Fibroblast of skin of scalp (primary cell): ENCODE results near the gene MACO1.
A peak's percentile ranks its signal among the peaks of the same experiment; 100 is the strongest.
"Not testable (repeated sequence)": the region's sequence is repeated elsewhere in the genome, so short reads cannot be mapped to it uniquely, and the experiment has no call there.

ENCODE experiments used
- DNase-seq: peaks from one replicate; pipeline ENCODE4 v3.0.0-alpha.2; 2013

The MACO1 gene

DNA sequence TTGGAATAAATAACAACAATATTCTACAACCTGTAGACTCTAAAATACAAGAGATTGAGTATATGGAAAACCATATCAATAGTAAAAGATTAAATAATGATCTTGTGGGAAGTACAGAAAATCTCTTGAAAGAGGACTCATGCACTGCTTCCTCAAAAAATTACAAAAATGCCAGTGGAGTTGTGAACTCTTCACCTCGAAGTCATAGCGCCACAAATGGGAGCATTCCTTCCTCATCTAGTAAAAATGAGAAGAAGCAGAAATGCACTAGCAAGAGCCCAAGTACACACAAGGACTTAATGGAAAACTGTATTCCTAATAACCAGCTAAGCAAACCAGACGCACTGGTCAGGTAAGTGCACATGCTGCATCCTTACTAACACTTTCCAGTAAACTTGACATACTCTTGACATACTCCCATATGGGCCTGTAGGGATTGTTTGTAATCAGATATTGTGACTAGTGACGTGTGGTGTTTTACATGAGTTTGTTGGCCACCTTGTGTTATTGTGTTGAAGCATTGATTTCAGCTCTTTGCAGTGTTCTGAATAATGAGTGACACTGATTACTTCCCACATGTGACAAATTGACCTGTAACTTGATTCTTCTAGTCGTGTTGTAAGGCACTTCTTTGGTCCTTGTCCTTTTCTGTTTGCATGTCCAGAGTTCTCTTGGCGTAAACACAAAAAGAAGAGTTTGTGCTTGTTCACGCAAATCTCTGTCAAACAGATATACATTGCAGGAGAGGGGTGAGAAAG lies 28.0 kb downstream of the MACO1 start:
- DNase-seq: peak; percentile 56

DNA sequence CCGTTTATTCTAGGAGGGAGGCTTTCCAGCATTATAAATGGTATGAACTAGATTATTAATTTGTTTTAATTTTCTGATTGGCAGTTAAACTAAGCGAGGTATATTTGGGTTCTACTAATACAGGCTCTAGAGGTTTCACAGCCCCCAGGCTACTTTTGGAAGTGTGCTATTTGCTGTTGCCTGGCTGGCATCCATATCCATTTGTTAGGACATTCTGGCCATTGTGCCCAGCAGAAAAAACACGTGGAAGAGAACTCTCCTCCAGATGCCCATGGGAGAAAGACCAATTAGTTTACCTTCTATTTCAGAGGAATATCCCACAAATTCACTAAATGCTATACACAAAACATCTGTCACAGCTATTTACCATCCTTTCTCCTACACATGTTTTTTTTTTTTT lies 29.3 kb downstream of the MACO1 start:
- DNase-seq: no peak

DNA sequence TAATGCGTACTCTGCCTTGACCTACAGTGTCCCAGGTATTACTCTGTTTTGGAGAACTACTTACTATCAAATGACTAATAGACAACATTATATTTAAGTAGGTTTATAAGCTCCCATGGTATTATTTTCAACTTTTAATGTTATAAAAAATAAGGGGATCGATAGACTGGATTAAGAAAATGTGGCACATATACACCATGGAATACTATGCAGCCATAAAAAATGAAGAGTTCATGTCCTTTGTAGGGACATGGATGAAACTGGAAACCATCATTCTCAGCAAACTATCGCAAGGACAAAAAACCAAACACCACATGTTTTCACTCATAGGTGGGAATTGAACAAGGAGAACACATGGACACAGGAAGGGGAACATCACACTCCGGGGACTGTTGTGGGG lies 30.1 kb downstream of the MACO1 start:
- not testable (repeated sequence) for DNase-seq

DNA sequence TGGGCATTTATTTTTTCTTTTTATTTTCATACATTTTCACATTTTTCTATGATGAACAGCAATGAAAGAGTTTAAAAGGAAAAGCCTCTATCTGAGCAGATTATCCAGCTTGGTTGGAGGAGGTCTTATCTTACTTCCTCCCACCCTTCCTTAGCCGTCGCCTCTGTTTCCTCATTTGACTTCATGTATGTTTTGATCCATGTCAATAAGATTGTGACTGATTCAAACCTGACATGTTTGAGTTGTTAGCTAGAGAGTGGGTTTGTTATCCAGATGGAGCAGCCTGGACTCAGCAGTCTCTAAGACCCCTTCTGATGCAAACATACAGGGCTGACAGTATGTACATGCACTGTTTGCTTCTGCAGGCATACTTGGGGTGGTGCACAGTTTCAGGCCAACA lies 31.2 kb downstream of the MACO1 start:
- DNase-seq: no peak

DNA sequence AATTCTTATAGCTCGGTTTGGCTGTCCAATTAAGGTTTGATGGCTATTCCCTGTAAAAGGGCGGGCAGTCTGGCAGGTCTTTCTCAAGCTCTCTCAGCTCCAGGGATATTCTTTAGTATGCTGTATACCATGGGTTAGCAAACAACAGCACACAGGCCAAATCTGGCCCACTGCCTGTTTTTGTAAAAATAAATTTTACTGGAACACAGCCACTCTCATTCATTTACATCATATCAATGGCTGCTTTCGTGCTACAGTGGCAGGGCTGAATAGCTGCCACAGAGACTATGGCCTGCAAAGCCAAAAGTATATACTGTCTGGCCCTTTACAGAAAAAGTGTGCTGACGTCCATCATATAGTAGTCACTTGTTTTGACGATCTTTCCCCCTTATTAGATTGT lies 32.0 kb downstream of the MACO1 start:
- no peak for DNase-seq

DNA sequence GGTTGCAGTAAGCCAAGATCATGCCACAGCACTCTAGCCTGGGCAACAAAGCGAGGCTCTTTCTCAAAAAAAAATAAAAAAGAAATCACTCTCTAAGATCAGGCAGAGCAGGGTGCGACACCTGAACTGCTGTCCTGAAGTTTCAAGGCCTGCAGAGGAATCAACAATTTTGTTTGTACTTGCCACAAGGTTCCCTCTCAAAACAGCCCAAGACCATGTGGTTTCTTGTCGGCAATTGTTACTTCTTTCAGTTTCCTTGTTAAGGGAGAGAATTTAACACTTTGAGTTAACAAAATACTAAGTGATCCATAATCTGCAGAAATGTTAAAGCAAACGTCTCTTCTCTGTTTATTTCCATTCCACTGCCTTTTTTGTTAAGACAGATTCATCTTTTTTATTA lies 36.5 kb downstream of the MACO1 start:
- no peak for DNase-seq

DNA sequence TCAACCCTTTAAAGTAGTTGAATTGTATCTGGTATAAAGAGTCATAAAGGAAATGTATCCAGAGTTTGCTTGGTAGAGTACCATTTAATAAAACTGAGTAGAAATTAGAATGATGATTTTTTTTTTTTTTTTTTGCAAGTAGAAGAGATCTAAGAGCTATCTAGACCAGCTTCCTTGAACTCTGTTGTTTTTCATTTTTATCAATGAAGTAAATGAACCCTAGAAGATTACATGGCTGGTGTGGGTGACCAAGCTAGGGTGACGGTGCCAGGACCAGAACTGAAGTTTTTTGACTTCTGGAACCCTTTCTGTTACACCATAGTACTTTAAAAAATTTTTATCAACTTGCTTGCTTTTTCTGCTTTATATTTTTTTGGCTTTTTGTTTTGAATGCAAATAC lies 36.9 kb downstream of the MACO1 start:
- DNase-seq: no peak

DNA sequence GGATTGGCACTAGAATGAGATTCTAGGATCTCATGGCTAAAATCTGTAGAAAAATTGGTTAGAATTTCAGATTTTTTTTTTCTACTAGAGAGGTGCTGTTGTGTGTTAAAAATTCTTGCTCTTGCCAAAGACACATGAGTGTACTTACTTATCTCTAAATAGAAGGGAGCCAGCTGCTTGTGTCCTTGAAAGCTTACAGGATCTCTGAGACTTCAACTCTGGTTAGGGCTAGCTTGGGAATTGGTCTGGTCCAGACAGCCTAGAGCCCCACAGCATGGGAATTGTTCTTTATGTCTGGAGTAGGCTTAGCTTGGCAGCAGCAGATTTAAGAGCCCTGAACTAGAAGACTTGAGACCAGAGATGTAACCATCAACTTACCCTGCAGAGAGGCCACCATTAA lies 37.3 kb downstream of the MACO1 start:
- no peak for DNase-seq

DNA sequence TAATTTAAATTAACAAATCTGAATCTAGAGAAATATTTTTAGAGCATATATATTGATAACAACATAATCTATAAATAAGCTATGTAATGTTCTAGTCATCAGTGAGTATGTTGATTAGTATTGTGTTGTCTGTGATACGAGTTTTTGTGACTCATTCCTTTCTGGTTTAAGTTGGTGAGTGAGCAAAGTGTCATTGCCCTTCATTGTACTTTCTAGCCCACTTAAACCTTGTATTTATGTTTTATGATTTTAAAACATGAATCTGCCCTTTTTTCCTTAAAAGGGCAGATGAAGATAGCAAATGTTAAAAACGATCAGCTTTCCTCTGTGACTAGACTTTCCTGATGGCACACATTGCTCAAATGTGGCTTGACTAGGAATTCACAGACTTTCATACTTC lies 38.5 kb downstream of the MACO1 start:
- peak; percentile 40 for DNase-seq

DNA sequence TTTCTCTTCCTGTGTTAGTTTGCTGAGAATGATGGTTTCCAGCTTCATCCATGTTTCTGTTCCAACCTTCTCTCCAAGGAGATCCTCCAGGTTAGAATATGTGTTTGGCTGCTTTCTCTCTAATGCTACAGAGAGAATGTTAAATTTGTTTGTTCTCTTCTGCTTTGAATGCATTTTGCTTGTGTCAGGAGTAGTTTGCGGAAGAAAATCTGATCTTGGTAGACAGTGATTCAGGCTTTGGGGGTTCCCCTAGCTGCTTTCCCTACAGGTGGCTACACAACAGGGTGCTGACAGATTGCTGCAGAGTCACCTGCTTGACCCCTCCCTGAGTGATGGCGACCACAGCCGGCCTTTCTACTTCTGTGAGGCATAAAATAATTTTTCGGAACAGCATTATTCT lies 41.8 kb downstream of the MACO1 start:
- no peak for DNase-seq

DNA sequence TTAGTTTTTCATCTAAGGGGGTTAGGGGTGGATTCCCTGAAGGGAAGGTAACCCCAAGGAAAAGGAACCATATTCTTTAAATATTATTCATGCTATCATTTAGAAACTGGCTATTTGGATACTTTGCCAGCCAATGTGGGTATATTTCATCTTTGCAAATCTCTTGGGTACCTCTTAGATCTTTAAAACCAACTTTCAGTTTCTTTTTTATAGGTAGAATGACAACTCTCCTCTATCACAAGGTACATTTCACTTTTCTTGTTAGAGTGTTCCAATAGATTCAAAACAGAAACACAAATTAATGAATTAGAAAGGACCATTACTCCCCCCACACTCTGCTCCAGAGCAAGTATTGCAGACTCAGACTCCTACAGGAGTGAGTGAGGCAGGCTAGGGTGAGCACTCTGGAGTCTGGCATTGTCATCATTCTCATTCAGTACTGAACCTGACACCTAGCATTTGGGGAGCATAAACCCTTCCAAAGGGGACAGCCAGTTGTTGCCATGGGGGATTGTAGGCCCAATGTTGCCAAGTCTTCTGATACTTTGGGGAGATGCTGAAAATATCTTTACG lies 43.0 kb downstream of the MACO1 start:
- DNase-seq: no peak

DNA sequence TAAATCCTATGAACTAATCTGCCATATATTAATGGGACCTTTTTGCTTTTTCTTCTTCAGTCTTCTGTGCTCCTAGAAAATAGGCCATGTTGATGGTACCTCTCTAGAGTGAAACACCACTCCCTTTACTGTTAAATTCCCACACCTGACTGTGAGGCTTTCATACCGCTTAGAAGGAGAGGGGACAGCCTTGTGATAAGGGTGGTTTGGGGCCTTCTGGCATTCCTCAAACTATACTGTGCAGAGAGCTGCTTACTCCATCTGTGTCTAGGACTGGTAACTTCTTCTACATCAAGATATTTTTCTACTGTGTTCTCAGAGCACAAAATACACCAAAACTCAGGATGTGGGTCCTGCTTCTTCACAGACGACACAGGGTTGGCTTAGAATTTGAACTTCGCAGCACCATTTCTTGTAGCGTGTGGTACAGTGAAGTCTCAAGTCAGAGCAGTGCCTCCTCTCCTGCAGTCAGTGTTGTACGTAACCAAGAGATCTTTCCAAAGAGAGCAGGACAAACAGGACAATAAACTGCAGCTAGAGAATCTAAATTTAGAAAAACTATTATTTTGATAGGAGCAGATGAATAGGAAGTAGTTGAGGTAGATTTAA lies 43.8 kb downstream of the MACO1 start:
- no peak for DNase-seq

DNA sequence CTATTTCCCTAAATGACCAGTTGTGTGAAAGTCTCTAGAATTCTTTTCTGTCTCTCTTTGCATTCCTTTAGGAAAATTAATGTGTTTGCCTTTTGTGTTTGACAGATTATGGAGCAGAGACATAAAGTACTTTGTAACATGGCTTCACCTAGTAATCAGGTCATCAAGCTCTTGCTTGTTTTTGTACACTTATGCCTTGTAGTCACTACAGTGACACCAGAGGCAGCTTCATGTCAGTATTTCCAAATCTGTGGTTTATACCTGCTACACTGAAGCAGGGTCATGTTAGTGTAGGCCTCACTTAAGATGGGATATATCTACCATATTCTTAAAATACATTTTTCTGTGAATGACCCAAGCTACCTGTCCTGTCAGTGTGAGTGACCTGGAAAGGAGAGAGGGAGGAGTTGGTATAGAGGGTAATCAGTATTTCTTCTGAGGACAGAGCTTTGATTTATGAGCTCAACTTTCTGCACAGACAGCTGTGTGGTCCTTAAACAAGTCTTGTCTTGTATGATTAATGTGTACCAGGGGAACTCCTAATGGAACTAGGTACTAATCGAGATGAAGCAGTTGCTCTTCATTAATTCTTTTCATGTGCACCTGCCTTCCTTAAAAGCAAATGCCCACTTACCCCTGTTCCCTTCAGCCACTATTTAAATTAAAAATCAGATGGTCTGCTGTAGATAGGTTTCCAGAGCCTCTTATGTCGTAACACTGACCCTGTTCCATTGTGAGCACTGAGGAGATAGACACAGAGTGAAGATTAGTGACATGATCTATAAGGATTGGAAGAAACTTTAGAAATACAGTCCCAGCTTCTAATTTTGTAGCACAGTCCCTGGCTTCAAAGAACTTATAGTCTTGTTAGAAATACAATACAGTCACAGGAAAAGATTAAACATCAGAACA lies 45.7 kb downstream of the MACO1 start:
- DNase-seq: no peak

DNA sequence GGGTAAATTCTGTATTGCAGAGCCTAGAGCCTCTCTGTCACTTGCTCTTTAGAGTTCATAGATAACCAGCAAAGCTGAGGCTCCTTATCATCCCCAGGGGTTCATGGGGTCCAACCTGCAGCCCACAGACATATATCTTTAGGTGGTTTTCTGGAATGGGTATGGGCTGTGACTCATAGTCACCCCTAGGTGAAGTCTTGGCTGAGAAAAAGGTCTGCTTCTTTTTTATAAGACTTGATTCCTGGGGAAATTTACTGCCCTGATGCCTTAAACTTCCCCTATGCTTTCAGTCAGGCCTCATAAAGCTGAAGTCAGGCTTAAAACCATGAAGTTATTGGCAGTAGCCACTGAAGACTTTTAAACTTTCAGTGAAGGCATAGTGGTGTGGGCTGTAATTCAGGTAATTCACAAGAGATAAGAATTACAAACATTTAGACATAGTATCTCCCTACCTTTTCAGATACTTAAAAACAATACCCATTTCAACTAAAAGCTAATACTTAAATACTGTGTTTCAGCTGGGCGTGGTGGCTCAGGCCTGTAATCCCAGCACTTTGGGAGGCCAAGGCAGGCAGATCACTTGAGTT lies 46.8 kb downstream of the MACO1 start:
- no peak for DNase-seq

DNA sequence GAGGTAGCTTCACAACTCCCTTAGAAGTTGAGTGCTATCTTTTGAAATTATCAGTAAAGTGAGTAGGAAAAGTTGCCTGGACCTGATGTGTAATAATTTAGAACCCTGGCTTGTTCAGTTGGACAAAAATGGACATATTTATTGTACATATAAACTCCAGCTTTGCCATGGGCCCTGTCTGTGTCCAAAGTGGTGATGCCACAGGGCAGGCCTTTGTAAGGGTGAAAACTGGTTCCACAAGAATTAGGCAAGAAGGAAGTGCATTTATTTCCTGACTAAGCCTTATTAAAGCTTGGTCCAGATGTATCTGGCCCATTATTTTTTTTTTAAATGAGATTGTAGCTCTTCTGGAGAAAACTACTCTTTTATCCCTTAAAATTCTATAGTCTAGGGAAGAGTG lies 47.9 kb downstream of the MACO1 start:
- DNase-seq: no peak

DNA sequence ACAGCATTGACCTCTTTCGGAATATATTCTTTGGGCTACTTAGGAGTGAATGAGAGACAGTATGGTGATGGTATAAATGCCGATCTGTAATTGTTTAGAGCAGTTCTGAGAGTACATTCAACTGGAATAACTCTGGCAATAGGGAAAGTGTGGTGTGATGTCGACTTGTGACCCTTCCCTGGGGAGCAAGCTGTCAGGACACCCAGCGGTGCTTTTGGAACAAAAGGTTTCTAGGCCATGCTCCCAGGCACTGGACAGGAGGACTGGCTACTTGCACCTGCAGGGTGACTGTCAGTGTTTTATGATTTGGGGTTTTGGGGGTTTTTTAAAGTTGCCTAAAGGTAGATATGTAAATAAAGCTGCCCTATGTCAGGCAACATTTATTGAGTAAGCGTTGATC lies 50.9 kb downstream of the MACO1 start:
- no peak for DNase-seq

DNA sequence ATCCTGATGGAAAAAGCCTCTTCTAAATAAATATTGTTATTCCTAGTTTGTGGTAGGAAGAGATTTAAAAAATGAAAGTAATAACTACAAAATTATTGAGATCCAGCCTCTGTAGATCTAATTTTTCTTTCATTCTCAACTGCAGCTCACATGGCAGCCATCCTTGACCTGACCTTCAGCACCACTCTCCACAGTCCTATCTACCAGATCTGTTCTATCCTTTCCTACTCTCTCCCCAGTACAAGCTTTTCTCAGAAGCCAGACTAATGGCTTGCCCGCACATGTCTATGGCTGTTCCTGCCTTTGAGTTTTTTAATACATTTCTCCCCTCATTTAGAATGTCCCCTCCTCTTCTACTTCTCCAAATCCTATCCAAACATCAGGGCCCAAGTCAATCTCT lies 51.5 kb downstream of the MACO1 start:
- no peak for DNase-seq

DNA sequence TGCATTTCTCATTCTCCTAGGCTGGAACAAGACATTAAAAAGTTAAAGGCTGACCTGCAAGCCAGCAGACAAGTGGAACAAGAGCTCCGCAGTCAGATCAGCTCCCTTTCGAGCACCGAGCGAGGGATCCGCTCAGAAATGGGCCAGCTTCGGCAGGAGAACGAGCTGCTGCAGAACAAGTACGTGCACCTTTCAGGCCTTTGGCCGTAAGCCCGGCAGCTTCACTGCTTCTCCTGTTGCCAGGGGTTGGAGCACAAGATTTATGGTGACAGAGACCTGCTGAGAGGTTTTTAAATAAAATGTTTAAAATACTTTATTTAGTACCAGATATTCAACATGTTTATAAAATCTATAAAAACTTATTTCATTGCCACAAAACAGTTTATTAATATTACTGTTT lies 53.4 kb downstream of the MACO1 start:
- no peak for DNase-seq

DNA sequence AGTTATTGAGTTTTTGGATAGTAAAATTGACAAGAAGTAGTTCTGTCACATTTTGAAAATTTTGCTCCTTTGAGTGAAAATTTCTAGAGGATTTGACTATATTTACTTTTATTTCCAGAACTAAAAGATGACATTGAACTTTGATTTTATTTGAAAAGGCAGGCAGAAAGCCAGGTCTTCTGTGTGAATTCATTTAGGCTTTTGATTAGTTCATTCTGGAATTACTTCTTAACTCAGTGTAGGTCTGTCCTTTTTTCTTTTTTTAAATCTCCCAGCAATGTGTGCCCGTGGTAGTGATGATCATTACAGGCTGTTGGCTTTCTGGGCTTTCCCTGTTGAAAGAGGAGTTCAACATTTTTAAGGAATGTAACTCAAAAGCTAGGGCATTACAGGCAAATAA lies 53.8 kb downstream of the MACO1 start:
- DNase-seq: no peak

DNA sequence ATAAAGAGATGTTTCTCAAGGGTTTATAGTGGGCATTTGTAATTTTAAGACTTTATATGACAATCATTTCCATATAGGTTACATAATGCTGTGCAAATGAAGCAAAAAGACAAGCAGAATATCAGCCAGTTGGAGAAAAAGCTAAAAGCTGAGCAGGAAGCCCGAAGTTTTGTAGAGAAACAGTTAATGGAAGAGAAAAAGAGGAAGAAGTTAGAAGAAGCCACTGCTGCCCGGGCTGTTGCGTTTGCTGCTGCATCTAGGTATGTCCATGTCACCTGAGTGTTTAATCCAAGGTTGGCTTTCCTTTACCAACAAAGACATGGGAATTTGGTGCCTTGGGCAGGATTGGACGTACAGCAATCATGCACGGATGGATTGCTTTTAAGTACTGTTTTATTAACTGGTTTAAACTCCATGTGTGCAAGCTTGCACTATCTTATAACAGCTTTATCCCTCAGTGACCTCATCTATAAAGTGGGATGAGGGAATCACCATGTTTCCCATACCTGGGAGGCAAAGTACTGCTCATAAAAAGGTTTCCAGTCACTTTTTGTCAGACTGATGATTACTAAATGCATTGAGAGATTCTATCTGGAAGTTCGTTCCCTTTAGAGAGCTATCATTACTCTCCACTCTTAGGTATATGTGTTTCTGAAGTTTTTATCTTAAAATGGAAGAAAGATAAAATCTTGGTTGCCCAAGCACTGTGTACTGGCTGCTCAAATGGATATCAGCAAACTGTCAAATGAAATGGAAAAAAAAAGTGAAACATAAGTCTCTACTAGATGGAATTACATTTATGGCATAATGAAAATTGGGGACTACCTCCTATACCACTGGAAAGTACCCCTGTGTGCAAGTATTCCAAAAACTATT lies 55.1 kb downstream of the MACO1 start:
- no peak for DNase-seq

DNA sequence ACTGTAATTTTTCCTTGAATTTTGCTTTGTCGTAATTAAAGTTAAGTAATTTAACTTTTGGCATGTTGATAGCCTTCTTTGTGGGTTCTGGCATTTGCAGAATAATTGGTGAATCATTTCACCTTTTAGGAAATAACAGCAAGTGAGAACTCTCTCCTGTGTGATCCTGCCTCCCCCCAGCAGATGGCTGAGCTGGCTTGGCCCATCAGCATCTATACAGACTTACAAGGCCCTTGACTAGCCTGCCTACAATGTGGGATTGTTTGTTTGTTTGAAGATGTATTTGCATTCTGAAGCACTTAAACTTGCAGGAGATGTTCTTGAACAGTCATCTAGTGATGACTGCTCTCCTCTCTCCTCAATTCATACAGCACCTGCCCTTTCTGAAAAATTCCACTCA lies 55.9 kb downstream of the MACO1 start:
- no peak for DNase-seq

DNA sequence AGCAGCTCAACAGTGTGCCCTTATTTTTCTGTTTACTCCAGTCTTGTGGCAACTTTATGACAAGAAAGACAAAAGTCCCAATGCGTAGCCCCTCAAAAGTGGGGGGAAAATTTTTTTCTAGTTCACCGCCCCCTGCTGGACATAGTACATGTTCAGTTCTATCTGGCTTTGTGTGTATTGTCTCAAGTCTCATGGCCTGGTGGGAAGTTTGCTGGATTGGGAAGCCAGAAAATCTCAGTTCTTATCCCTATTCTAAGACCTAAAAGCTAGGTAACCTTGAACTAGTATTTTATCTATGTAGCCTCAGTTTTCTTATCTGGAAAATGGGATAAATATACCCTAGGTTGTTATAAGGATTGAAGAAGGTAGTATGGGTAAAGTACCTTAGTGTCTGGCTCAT lies 56.9 kb downstream of the MACO1 start:
- DNase-seq: no peak
